ENCODE data around the gene CYSLTR2.

Gene CYSLTR2

GRCh38 chr13:48640767-48641166, 13.0 kb upstream of the CYSLTR2 start:
- TF ChIP-seq CTCF (IDR thresholded peaks at IDR 0.05; ENCODE audit: control extremely low read depth, extremely low read depth, low read depth, missing control alignments), result no peak
- POLR2A ChIA-PET, result no interaction called here
- no peak for DNase-seq (ENCODE audit: extremely low spot score)
- CTCF ChIA-PET, result interaction anchor here (1.0 to 1.5 kb wide), 2 partner anchors 9 to 129 kb away, joined by 3 to 5 read pairs; no protein-coding TSS in a partner anchor

GRCh38 chr13:48641404-48641803, 12.3 kb upstream of the CYSLTR2 start:
- ChIA-PET POLR2A (no interaction called here), CTCF (interaction anchor here (1.0 to 1.5 kb wide), 2 partner anchors 9 to 128 kb away, joined by 3 to 5 read pairs; no protein-coding TSS in a partner anchor)
- no peak for TF ChIP-seq CTCF (IDR thresholded peaks at IDR 0.05; ENCODE audit: control extremely low read depth, extremely low read depth, low read depth, missing control alignments)
- DNase-seq (ENCODE audit: extremely low spot score), result no peak

- ChIA-PET CTCF (no interaction called here), POLR2A (no interaction called here)
- no peak for TF ChIP-seq CTCF (IDR thresholded peaks at IDR 0.05; ENCODE audit: control extremely low read depth, extremely low read depth, low read depth, missing control alignments)
- DNase-seq (ENCODE audit: extremely low spot score), result no peak
These were observed 11.7 kb upstream of the CYSLTR2 start for GRCh38 chr13:48642061-48642460.

- TF ChIP-seq CTCF (IDR thresholded peaks at IDR 0.05; ENCODE audit: control extremely low read depth, extremely low read depth, low read depth, missing control alignments), result no peak
- DNase-seq (ENCODE audit: extremely low spot score), result no peak
- ChIA-PET CTCF (no interaction called here), POLR2A (no interaction called here)
These were observed 10.6 kb upstream of the CYSLTR2 start for GRCh38 chr13:48643159-48643558.

- TF ChIP-seq CTCF (IDR thresholded peaks at IDR 0.05; ENCODE audit: control extremely low read depth, extremely low read depth, low read depth, missing control alignments), result no peak
- ChIA-PET POLR2A (no interaction called here), CTCF (no interaction called here)
- no peak for DNase-seq (ENCODE audit: extremely low spot score)
These were observed 9.6 kb upstream of the CYSLTR2 start for GRCh38 chr13:48644141-48644540.

GRCh38 chr13:48644951-48645350, 8.8 kb upstream of the CYSLTR2 start:
- CTCF ChIA-PET, result no interaction called here
- no peak for TF ChIP-seq CTCF (IDR thresholded peaks at IDR 0.05; ENCODE audit: control extremely low read depth, extremely low read depth, low read depth, missing control alignments)
- DNase-seq (ENCODE audit: extremely low spot score), result no peak
- POLR2A ChIA-PET, result no interaction called here

GRCh38 chr13:48645845-48646244, 7.9 kb upstream of the CYSLTR2 start:
- no peak for DNase-seq (ENCODE audit: extremely low spot score)
- no peak for TF ChIP-seq CTCF (IDR thresholded peaks at IDR 0.05; ENCODE audit: control extremely low read depth, extremely low read depth, low read depth, missing control alignments)
- POLR2A ChIA-PET, result no interaction called here
- CTCF ChIA-PET, result no interaction called here
